ENCODE data around the gene COL4A6. TPM values are rescaled to one million over a fixed set of nuclear protein-coding genes. Genes with fewer than 3 reads are reported as not detected.

Gene COL4A6
- total RNA-seq, 2 experiments from 2014 or later: not detected

DNA sequence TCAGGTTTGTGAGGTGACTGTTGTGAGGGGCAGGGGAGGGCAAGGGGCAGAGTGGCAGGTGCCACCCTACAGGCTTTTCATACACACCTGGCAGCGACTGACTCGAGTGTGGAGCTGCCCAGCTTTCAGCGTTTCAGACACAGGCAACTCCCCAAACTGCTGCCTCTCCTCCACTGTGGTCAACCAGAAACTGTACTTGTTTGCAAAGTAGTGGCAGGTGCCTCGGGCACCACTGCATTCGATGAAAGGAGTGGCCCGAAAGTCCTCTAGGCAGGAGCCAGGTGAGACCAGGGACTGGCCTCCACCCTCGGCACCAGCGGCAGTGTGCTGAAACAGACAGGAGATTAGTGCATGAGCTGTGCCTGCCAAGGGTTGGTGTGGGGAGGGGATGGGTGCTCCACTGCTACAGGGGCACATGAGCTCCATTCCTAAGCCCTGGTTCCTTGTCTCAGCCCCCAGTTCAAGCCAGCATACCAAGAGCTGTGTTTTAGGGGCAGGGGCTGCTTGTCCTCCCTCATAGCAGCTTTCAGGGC, 281.2 kb downstream of the COL4A6 start:
- intact Hi-C loops (cut with micrococcal nuclease): no loop called here
- Mint-ChIP-seq H3K27me3 (no peaks in the 10 kb centered on the region), H3K9me3 (no peaks in the 10 kb centered on the region), H3K4me3 (no peak overlapping the region), H3K4me1 (ENCODE audit: low read depth) (peaks cover 3% of the 10 kb centered on the region), H3K27ac (no peak overlapping the region), H3K36me3 (ENCODE audit: low read depth) (peaks cover 5% of the 10 kb centered on the region)
- no peak for ATAC-seq
- ChIA-PET POLR2A (no interaction called here), CTCF (interaction anchor here (1.4 kb wide), 1 partner anchor 17 kb away, joined by 3 read pairs; no protein-coding TSS in a partner anchor)
- TF ChIP-seq, protein P1, sequence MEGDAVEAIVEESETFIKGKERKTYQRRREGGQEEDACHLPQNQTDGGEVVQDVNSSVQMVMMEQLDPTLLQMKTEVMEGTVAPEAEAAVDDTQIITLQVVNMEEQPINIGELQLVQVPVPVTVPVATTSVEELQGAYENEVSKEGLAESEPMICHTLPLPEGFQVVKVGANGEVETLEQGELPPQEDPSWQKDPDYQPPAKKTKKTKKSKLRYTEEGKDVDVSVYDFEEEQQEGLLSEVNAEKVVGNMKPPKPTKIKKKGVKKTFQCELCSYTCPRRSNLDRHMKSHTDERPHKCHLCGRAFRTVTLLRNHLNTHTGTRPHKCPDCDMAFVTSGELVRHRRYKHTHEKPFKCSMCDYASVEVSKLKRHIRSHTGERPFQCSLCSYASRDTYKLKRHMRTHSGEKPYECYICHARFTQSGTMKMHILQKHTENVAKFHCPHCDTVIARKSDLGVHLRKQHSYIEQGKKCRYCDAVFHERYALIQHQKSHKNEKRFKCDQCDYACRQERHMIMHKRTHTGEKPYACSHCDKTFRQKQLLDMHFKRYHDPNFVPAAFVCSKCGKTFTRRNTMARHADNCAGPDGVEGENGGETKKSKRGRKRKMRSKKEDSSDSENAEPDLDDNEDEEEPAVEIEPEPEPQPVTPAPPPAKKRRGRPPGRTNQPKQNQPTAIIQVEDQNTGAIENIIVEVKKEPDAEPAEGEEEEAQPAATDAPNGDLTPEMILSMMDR (IDR thresholded peaks at IDR 0.05): no peak
- DNase-seq: no peak

DNA sequence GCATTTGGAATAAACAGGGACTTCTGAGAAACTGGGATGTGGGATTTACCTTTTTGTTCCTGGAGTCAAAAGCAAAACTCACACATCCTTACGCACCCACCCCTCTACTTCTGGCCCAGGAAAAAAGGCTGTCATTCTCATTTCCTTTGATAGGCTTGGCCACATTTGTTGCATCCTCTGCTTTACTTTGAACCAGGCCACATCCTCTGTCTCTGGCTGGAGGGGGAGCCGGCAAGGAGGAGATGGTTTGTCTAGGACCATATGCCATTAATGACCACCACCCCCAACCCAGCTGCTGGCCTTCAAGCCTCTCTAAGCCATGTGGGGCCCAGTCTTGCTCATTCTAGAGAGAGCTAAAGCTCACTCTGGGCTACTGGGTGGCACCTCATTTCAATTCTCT, 282.1 kb downstream of the COL4A6 start:
- H3K27me3 Mint-ChIP-seq: no peaks in the 10 kb centered on the region
- POLR2A ChIA-PET: no interaction called here
- no peaks in the 10 kb centered on the region for H3K9me3 Mint-ChIP-seq
- DNase-seq (no peak), ATAC-seq (no peak)
- CTCF ChIA-PET: no interaction called here
- peaks cover 3% of the 10 kb centered on the region for H3K4me1 Mint-ChIP-seq (ENCODE audit: low read depth)
- no peak overlapping the region for H3K27ac Mint-ChIP-seq
- TF ChIP-seq, protein P1 (IDR thresholded peaks at IDR 0.05): no peak
- intact Hi-C loops (cut with micrococcal nuclease): no loop called here
- H3K36me3 Mint-ChIP-seq (ENCODE audit: low read depth): peaks cover 7% of the 10 kb centered on the region
- H3K4me3 Mint-ChIP-seq: no peak overlapping the region

DNA sequence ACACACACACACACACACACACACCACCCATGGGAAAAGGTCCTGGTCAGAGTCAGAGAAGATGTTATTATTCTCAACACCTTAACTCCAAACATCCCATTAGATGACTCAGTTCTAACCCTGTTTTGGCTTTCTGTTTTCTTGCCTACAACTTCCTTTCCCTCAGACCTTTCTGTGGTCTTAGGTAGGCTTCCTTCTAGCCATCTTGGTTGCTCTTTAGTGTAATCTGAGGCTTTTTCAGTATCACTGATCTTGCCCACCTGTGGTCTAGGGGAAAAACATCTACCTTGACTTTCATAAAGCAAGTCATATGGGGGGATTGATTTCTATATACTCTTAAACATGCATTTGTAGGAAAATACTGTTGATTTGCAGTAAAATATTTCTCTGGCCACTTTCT, 289.7 kb downstream of the COL4A6 start:
- H3K36me3 Mint-ChIP-seq (ENCODE audit: low read depth): peaks cover 15% of the 10 kb centered on the region
- H3K4me1 Mint-ChIP-seq (ENCODE audit: low read depth): peaks cover 16% of the 10 kb centered on the region
- ChIA-PET POLR2A (no interaction called here), CTCF (no interaction called here)
- no peaks in the 10 kb centered on the region for H3K27me3 Mint-ChIP-seq
- TF ChIP-seq, protein P1 (IDR thresholded peaks at IDR 0.05): no peak
- DNase-seq: peak; percentile 25
- H3K27ac Mint-ChIP-seq: no peak overlapping the region
- intact Hi-C loops (cut with micrococcal nuclease): no loop called here
- H3K9me3 Mint-ChIP-seq: no peaks in the 10 kb centered on the region
- H3K4me3 Mint-ChIP-seq: no peak overlapping the region
- ATAC-seq: peak; percentile 77

DNA sequence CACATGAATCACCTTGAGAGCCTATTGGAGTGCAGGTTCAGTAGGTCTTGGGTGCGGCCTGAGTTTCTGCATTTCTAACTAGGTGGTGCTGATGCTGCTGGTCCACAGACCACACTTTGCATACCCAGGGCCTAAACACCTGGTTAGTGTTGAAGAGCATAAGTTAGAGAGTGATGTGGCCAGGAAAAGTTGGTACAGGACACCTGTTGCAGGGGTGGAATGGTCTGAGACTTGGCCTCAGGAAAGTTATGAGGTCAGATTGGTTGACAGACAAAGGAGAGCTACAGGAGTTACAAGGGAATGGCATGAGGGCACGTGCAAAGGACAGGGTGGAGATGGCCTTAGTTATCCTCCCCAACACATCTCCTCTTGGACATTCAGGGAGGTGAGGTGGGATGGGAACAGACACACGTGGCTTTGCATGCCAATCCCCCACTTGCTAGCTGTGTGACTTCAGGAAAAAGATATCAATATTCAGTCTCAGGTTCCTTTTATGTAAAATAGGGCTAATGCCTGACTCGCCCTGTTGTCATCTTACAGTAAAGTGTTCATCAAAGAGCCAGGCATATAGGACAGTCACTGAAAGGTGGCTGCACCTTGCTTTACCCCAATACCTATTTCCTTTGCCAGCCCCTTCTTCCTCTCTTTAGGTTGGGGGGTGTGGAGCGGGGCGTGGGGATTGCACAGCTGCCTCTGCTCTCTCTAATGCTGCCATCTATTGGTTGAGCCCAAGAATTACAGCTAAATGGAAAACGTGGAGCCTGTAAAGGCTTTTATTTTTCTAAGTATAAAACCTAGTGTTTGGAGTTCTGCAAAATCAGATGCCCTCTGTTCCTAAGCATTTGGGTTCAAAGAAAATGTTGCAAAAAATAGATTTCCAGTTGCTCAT, 299.2 kb downstream of the COL4A6 start:
- TF ChIP-seq, protein P1 (IDR thresholded peaks at IDR 0.05): peak; percentile 21
- DNase-seq (no peak), ATAC-seq (no peak)
- Mint-ChIP-seq H3K36me3 (ENCODE audit: low read depth) (peaks cover 28% of the 10 kb centered on the region), H3K4me3 (no peak overlapping the region), H3K4me1 (ENCODE audit: low read depth) (no peaks in the 10 kb centered on the region), H3K9me3 (no peaks in the 10 kb centered on the region), H3K27ac (no peak overlapping the region), H3K27me3 (no peaks in the 10 kb centered on the region)
- ChIA-PET CTCF (interaction anchor here (1.1 to 2.0 kb wide), 4 partner anchors 11 to 461 kb away, joined by 3 to 6 read pairs (median 4); no protein-coding TSS in a partner anchor), POLR2A (interaction anchor here (0.8 kb wide), 1 partner anchor 30 kb away, joined by 3 read pairs; no protein-coding TSS in a partner anchor)
- intact Hi-C loops (cut with micrococcal nuclease): no loop called here

DNA sequence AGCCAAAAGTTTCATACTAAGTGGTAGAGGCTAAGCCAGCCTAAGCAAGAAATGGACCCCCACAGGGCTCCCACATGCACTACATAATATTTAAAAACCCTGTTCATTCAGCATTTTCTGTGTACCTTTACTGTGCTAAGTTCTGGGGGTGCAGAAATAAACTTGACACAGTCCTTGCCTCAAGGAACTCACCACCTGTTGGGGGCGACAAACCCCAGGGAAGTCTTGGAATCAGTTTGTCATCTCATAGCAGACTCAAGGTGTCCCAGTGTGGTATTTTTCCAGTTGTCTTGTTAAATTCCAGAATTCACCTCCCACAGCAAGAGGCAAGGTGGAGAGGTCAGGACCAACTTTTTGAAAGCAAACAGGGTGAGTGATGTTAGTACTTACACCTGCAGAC, 303.5 kb downstream of the COL4A6 start:
- CTCF ChIA-PET: no interaction called here
- TF ChIP-seq, protein P1 (IDR thresholded peaks at IDR 0.05): no peak
- DNase-seq: peak; percentile 5
- H3K27me3 Mint-ChIP-seq: no peaks in the 10 kb centered on the region
- peaks cover 27% of the 10 kb centered on the region for H3K36me3 Mint-ChIP-seq (ENCODE audit: low read depth)
- intact Hi-C loops (cut with micrococcal nuclease): no loop called here
- no peak overlapping the region for H3K27ac Mint-ChIP-seq
- no peaks in the 10 kb centered on the region for H3K9me3 Mint-ChIP-seq
- POLR2A ChIA-PET: interaction anchor here (0.5 kb wide), 1 partner anchor 504 kb away, joined by 3 read pairs; no protein-coding TSS in a partner anchor
- ATAC-seq: no peak
- no peaks in the 10 kb centered on the region for H3K4me1 Mint-ChIP-seq (ENCODE audit: low read depth)
- no peak overlapping the region for H3K4me3 Mint-ChIP-seq

Measured in activated CD8-positive, alpha-beta T cell treated with anti-CD3 and anti-CD28 coated beads for 36 hours (primary cell).